Gastrocnemius medialis (tissue), 4 donors: ENCODE results near the gene STIM1. TPM values are rescaled to one million over a fixed set of nuclear protein-coding genes. Genes with fewer than 3 reads are reported as not detected.

Experiments used
- ATAC-seq, 2 donors: fragments of 150-250 bp; one replicate each; pipeline ENCODE4 v1.9.1; 2016
- DNase-seq, 2 donors: peaks; one replicate each; pipeline ENCODE4 v3.0.0-alpha.2; 2019
- H3K27ac ChIP-seq, 4 donors: fragments of 200-600 bp; sonication (generic); 1 replicate in 1 of 4; 2 replicates in 3 of 4; pipeline ENCODE4 v1.5.1; 2016 to 2018; ENCODE audit warnings: mild to moderate bottlenecking in 2 of 4, moderate library complexity in 1 of 4
- H3K27me3 ChIP-seq, 3 donors: fragments of 200-600 bp; sonication (generic) in 2 of 3; 1 replicate in 1 of 3; 2 replicates in 2 of 3; pipeline versions ENCODE4 v1.5.1 to v1.6.0; 2016 to 2019; ENCODE audit warnings: mild to moderate bottlenecking in 1 of 3, moderate library complexity in 1 of 3
- H3K36me3 ChIP-seq, 2 donors: fragments of 200-600 bp; sonication (generic) in 1 of 2; one replicate each; pipeline ENCODE4 v1.5.1; 2017 to 2018
- H3K4me1 ChIP-seq, 2 donors: fragments of 200-600 bp; sonication (generic) in 1 of 2; one replicate each; pipeline ENCODE4 v1.5.1; 2016 to 2017; ENCODE audit warnings: mild to moderate bottlenecking in 2 of 2
- H3K4me3 ChIP-seq, 4 donors: fragments of 200-600 bp; sonication (generic) in 3 of 4; 1 replicate in 1 of 4; 2 replicates in 3 of 4; pipeline ENCODE4 v1.5.1; 2016 to 2019; ENCODE audit warnings: mild to moderate bottlenecking in 2 of 4
- H3K9me3 ChIP-seq, 3 donors: fragments of 200-600 bp; sonication (generic) in 2 of 3; 1 replicate in 1 of 3; 2 replicates in 2 of 3; pipeline ENCODE4 v1.5.1; 2016 to 2019
- CTCF ChIP-seq, 5 experiments: fragments of 450-650 bp in 3 of 5; fragments of 200-600 bp in 2 of 5; sonication (generic) in 2 of 5; IDR thresholded peaks in 4 of 5; conservative IDR thresholded peaks in 1 of 5; 1 replicate in 4 of 5; 2 replicates in 1 of 5; pipeline ENCODE4 v1.5.1; 2016 to 2019; ENCODE audit warnings: antibody characterized with exemption in 5 of 5, mild to moderate bottlenecking in 3 of 5, moderate library complexity in 3 of 5
- POLR2A ChIP-seq, 2 donors: fragments of 450-650 bp; IDR thresholded peaks; one replicate each; pipeline ENCODE4 v1.6.1; 2017; ENCODE audit warnings: antibody characterized with exemption in 2 of 2, mild to moderate bottlenecking in 2 of 2, moderate library complexity in 2 of 2
- in situ Hi-C, 4 donors: fragments of 200-750 bp; cut with MboI; loops; one replicate each; pipeline versions ENCODE4 v1.15.0 to v1.8.0; 2017; ENCODE audit warnings: low sequenced_read_pairs in 4 of 4
- intact Hi-C: fragments of 100-400 bp; cut with DNase I; formaldehyde crosslinking; loops from one replicate; pipeline ENCODE4 v1.15.1; 2023; ENCODE audit warnings: low total_unique reads
- total RNA-seq, 4 donors: library from RNA; depleted of rRNA; stranded (reverse); fragments of >200 nt; gene quantifications; one replicate each; pipeline versions ENCODE4 v1.1.0 to v1.2.3, GENCODE V29; 2016

Gene STIM1
- total RNA-seq, 4 donors from 2014 or later = 45.9 to 132 (median 87.3) TPM

- peak overlapping the region in 3 of 4 donors; percentile 12 to 46 (median 25) for H3K27ac ChIP-seq
- intact Hi-C loops = no loop called here
- peak; percentile 15 to 46 for ATAC-seq
- H3K27me3 ChIP-seq = no peaks in the 10 kb centered on the region
- no peak for DNase-seq
- no peak overlapping the region for H3K4me3 ChIP-seq
- peaks cover 44 to 54% of the 10 kb centered on the region in 2 donors for H3K4me1 ChIP-seq
- in situ Hi-C loops = no loop called here
- H3K9me3 ChIP-seq = no peaks in the 10 kb centered on the region
- TF ChIP-seq CTCF (IDR thresholded peaks at IDR 0.05 in 4 of 5, conservative IDR thresholded peaks at IDR 0.05 in 1 of 5) (no peak), POLR2A (IDR thresholded peaks at IDR 0.05) (no peak)
- H3K36me3 ChIP-seq = no peaks in the 10 kb centered on the region
Observed at GRCh38 chr11:3981084-3981633, 125.7 kb downstream of the STIM1 start.

- no peak for TF ChIP-seq POLR2A (IDR thresholded peaks at IDR 0.05)
- in situ Hi-C loops (no loop called here), intact Hi-C loops (no loop called here)
- Histone ChIP-seq H3K9me3 (no peaks in the 10 kb centered on the region), H3K27ac (peak overlapping the region in 1 of 4 donors; percentile 25), H3K4me3 (no peak overlapping the region), H3K4me1 (peaks cover 55 to 63% of the 10 kb centered on the region in 2 donors), H3K36me3 (no peaks in the 10 kb centered on the region), H3K27me3 (no peaks in the 10 kb centered on the region)
- DNase-seq (no peak), ATAC-seq (no peak)
Observed at GRCh38 chr11:3982431-3982830, 127.0 kb downstream of the STIM1 start.

- H3K27ac ChIP-seq = peak overlapping the region in 2 of 4 donors; percentile 5 to 18
- no peak for TF ChIP-seq POLR2A (IDR thresholded peaks at IDR 0.05)
- TF ChIP-seq CTCF (IDR thresholded peaks at IDR 0.05 in 4 of 5, conservative IDR thresholded peaks at IDR 0.05 in 1 of 5) = no peak
- no peaks in the 10 kb centered on the region for H3K36me3 ChIP-seq
- in situ Hi-C loops = no loop called here
- H3K27me3 ChIP-seq = no peaks in the 10 kb centered on the region
- peaks cover 61 to 70% of the 10 kb centered on the region in 2 donors for H3K4me1 ChIP-seq
- ATAC-seq = no peak
- H3K9me3 ChIP-seq = no peaks in the 10 kb centered on the region
- DNase-seq = no peak
- intact Hi-C loops = no loop called here
- no peak overlapping the region for H3K4me3 ChIP-seq
Observed at GRCh38 chr11:3983101-3983500, 127.6 kb downstream of the STIM1 start.

DNA sequence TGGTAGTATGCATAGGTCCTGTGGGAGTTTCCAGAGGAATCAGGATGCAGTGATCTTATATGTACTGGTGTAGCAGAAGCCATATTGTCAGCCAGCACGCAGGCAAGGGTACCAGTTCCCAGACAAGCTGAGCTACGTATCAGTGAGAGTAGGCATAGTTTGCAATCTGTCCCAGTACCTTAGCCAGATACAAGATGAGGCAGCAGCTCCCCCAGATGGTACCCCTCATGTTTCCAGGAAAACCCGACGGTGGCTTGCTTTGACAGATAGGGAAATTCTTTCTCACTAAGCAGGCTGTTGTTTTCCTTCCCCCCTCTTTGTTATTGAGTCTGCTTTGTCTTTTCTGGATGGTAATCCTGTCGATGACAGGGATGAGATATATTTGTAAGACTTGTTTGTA is 129.4 kb downstream of the STIM1 start:
- TF ChIP-seq CTCF (IDR thresholded peaks at IDR 0.05 in 4 of 5, conservative IDR thresholded peaks at IDR 0.05 in 1 of 5) (no peak), POLR2A (IDR thresholded peaks at IDR 0.05) (no peak)
- H3K9me3 ChIP-seq = no peaks in the 10 kb centered on the region
- in situ Hi-C loops = no loop called here
- DNase-seq (no peak), ATAC-seq (peak; percentile 27 to 31)
- H3K4me1 ChIP-seq = peaks cover 65 to 69% of the 10 kb centered on the region in 2 donors
- no peak overlapping the region for H3K4me3 ChIP-seq
- intact Hi-C loops = loop anchor here (5.0 kb wide), 1 partner anchor 133 kb away; no protein-coding TSS in a partner anchor
- no peaks in the 10 kb centered on the region for H3K36me3 ChIP-seq
- no peaks in the 10 kb centered on the region for H3K27me3 ChIP-seq
- peak overlapping the region in 3 of 4 donors; percentile 2 to 42 (median 38) for H3K27ac ChIP-seq

DNA sequence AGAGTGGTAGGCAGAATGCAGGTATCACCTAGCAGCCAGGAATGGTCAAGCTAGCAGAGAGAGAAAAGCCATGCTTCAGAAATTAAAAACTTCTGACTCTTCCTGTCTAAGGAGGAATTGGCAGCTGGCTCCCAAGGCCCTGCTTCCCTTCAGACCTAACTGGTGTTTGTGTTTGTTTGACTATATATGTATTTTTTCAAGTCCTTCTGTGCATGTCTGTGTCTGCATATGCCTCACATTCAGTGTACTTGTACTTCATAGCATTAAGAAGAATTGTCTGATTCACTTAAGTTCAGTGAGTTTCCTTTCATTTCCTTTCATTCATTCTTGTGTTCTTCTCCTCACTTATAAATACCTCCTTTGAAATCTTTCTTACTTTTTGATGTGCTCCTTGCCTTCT is 130.2 kb downstream of the STIM1 start:
- ATAC-seq (no peak), DNase-seq (no peak)
- no peaks in the 10 kb centered on the region for H3K36me3 ChIP-seq
- H3K9me3 ChIP-seq = no peaks in the 10 kb centered on the region
- in situ Hi-C loops (no loop called here), intact Hi-C loops (loop anchor here (5.0 kb wide), 1 partner anchor 133 kb away; no protein-coding TSS in a partner anchor)
- peak overlapping the region in 3 of 4 donors; percentile 38 to 42 (median 38) for H3K27ac ChIP-seq
- no peaks in the 10 kb centered on the region for H3K27me3 ChIP-seq
- peaks cover 61 to 65% of the 10 kb centered on the region in 2 donors for H3K4me1 ChIP-seq
- no peak for TF ChIP-seq CTCF (IDR thresholded peaks at IDR 0.05 in 4 of 5, conservative IDR thresholded peaks at IDR 0.05 in 1 of 5)
- TF ChIP-seq POLR2A (IDR thresholded peaks at IDR 0.05) = no peak
- H3K4me3 ChIP-seq = no peak overlapping the region
